Mesendoderm (in vitro differentiated cells): Measurements from ENCODE around the gene FAM170B.

Source experiments
- DNase-seq: peaks from one replicate; pipeline ENCODE4 v3.0.0; 2013
- H2AK5ac ChIP-seq: 2 replicates; pipeline ENCODE4 v1.6.1; 2013; ENCODE audit warnings: low read length, inconsistent platforms
- H2BK120ac ChIP-seq: 2 replicates; pipeline ENCODE4 v1.6.1; 2013; ENCODE audit warnings: low read depth, mild to moderate bottlenecking, low read length, moderate library complexity, mixed read lengths
- H2BK15ac ChIP-seq: replicated peaks from 2 replicates; pipeline ENCODE4 v1.6.1; 2013; ENCODE audit warnings: low read depth, mild to moderate bottlenecking, moderate library complexity
- H2BK5ac ChIP-seq: 2 replicates; pipeline ENCODE4 v1.6.1; 2013; ENCODE audit warnings: low read length, inconsistent platforms
- H3K18ac ChIP-seq: 2 replicates; pipeline ENCODE4 v1.6.1; 2013; ENCODE audit warnings: mild to moderate bottlenecking, low read length, mixed read lengths
- H3K23ac ChIP-seq: one replicate; pipeline ENCODE4 v1.6.1; 2013; ENCODE audit warnings: low read length
- H3K27ac ChIP-seq: 2 replicates; pipeline ENCODE4 v1.5.1; 2013; ENCODE audit warnings: low read depth, mild to moderate bottlenecking, inconsistent platforms, low read length, moderate library complexity
- H3K27me3 ChIP-seq: 2 replicates; pipeline ENCODE4 v1.6.1; 2013; ENCODE audit warnings: low read length, control low read depth, mild to moderate bottlenecking, inconsistent platforms; ENCODE audit not compliant: insufficient read depth, poor library complexity
- H3K36me3 ChIP-seq: 2 replicates; pipeline ENCODE4 v1.6.1; 2013; ENCODE audit warnings: low read length, inconsistent platforms; ENCODE audit not compliant: control insufficient read depth, insufficient read depth
- H3K4ac ChIP-seq: one replicate; pipeline ENCODE4 v1.6.1; 2013; ENCODE audit warnings: low read depth, mild to moderate bottlenecking, low read length, moderate library complexity
- H3K4me1 ChIP-seq: 2 replicates; pipeline ENCODE4 v1.6.1; 2013; ENCODE audit warnings: low read depth, low read length, inconsistent platforms; ENCODE audit not compliant: control insufficient read depth
- H3K4me2 ChIP-seq: 2 replicates; pipeline ENCODE4 v1.6.1; 2013; ENCODE audit warnings: low read length
- H3K4me3 ChIP-seq: 2 replicates; pipeline ENCODE4 v1.5.1; 2013; ENCODE audit warnings: mild to moderate bottlenecking, low read length
- H3K56ac ChIP-seq: one replicate; pipeline ENCODE4 v1.6.1; 2013; ENCODE audit warnings: low read length
- H3K79me1 ChIP-seq: 2 replicates; pipeline ENCODE4 v1.6.1; 2013; ENCODE audit warnings: low read length, inconsistent platforms
- H3K79me2 ChIP-seq: 2 replicates; pipeline ENCODE4 v1.6.1; 2013; ENCODE audit warnings: mild to moderate bottlenecking, low read length; ENCODE audit not compliant: control insufficient read depth, insufficient read depth
- H3K9ac ChIP-seq: 2 replicates; pipeline ENCODE4 v1.6.1; 2013; ENCODE audit warnings: low read length, inconsistent platforms
- H4K5ac ChIP-seq: one replicate; pipeline ENCODE4 v1.6.1; 2013; ENCODE audit warnings: low read length
- H4K8ac ChIP-seq: one replicate; pipeline ENCODE4 v1.6.1; 2013; ENCODE audit warnings: low read depth, mild to moderate bottlenecking, control low read depth, low read length, moderate library complexity
- WGBS: extraction: QIAGEN DNeasy Blood & Tissue Kit; methylation state at CpG from one replicate; pipeline ENCODE4 v1.1.7; 2013; ENCODE audit warnings: low lambda C conversion rate, missing lambda C conversion rate; ENCODE audit not compliant: insufficient coverage; ENCODE audit errors: extremely low coverage; 5-methylcytosine and 5-hydroxymethylcytosine counted together

Gene FAM170B

DNA sequence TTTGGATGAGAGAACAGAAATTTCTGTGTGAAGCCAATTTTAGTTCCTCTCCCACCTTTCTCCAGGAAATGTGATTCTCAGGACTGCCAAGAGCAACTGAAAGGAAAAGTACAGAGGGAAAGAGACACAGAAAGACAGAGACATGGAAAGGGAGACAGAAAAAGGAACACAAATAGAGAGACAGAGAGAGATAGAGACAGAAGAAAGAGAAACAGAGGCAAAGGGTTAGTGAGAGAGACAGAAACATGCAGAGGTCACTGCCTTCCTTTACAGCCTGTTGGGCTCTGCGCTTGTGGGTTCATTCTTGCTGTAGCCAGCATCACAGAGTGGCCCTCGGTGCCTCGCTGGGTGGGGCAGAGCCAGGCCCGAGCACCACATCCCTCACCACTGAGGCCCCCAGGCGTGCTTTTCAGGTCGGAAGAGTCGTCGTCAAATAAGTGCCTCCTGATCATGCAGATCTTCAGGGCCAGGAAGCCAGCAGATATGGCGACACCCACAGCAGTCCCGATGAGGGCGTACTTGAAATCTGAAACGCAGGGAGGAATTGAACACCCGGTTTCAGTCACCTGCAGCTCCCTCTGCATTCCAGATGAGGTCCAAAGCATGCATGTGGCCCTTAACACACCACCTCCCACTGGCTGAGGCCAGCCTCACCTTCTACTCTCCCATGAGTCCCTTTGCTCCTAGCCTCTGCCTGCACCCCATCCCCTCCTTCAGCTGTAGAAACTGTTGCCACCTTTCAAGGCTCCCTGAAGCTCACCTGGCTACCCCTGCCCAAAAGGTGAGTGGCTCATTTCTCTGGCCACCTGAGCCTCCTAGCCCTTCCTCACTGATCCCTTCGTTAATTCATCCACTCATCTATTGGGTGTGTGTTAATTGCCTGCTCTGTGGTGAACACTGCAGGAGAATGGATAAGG lies 32.9 kb upstream of the FAM170B start:
- Histone ChIP-seq H3K4ac (no peak overlapping the region), H3K18ac (no peak overlapping the region), H3K79me1 (no peaks in the 10 kb centered on the region), H3K36me3 (no peaks in the 10 kb centered on the region), H3K9ac (no peak overlapping the region), H2AK5ac (no peak overlapping the region), H3K56ac (no peak overlapping the region), H2BK5ac (no peak overlapping the region), H3K23ac (no peak overlapping the region), H2BK15ac (no peak overlapping the region), H3K27ac (no peak overlapping the region), H2BK120ac (no peak overlapping the region), H4K5ac (no peak overlapping the region), H3K27me3 (no peaks in the 10 kb centered on the region), H4K8ac (no peak overlapping the region), H3K4me2 (no peak overlapping the region), H3K79me2 (no peaks in the 10 kb centered on the region), H3K4me3 (no peak overlapping the region), H3K4me1 (no peaks in the 10 kb centered on the region)
- WGBS: no CpG with 5 or more reads among the region's 14 CpGs
- DNase-seq: no peak

DNA sequence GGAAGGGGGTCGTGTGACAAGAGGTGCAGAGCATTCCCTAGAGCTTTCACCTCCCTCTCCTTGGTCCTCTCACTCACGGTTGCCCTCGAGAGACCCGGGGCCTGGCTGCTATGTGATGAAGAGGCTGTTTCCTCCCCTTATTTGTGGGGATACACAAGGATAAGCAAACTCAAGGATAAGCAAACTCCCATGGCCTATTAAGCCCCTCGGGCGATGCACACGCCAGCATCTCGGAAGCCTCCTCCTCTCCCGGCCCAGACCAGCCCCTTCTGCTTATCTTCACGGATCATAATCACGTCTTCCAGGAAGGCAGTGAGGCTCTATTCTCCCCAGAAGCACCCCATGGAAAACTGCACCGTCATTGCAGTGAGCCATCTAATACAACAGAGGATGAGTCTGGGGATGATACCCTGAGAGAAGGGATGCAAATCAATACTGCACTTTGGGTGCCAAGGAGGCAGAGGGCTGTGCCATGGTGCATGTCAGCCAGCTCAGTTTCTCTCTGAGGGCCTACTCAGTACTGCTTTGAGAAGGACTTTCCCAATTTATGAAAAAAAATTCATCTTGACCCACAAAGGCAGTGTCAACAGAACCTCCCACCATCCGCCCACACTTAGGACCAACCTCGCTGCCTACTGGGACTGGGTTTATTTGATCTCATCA lies 32.1 kb upstream of the FAM170B start:
- Histone ChIP-seq H2BK5ac (no peak overlapping the region), H2BK120ac (no peak overlapping the region), H3K9ac (no peak overlapping the region), H3K27me3 (no peaks in the 10 kb centered on the region), H3K56ac (no peak overlapping the region), H3K27ac (no peak overlapping the region), H2BK15ac (no peak overlapping the region), H2AK5ac (no peak overlapping the region), H4K8ac (no peak overlapping the region), H3K79me1 (no peaks in the 10 kb centered on the region), H3K4me3 (no peak overlapping the region), H3K23ac (no peak overlapping the region), H3K4ac (no peak overlapping the region), H4K5ac (no peak overlapping the region), H3K4me2 (no peak overlapping the region), H3K18ac (no peak overlapping the region), H3K4me1 (no peaks in the 10 kb centered on the region), H3K36me3 (no peaks in the 10 kb centered on the region), H3K79me2 (no peaks in the 10 kb centered on the region)
- peak; percentile 27 for DNase-seq
- no CpG with 5 or more reads among the region's 14 CpGs for WGBS

DNA sequence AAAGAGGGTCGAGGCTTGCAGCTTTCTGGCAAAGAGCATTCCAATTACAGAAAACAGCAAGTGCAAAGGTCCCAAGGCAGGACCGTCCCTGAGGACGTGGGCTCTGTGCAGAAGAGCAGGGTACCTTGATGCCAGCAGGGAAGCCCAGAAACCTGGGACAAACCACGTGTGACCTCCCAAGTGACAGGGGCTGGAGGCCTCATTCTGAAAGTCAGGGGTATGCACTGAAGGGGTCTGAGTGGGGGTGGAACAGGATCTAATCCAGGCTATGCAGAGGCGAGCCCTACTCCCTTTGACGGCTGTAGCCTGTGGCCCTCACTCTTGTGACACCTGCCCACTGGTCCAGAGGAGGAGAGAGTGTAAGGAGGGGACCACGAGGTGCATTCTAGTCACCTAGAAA lies 31.4 kb upstream of the FAM170B start:
- H3K4me1 ChIP-seq: no peaks in the 10 kb centered on the region
- no peak overlapping the region for H3K9ac ChIP-seq
- no peak overlapping the region for H2BK5ac ChIP-seq
- DNase-seq: no peak
- H3K18ac ChIP-seq: no peak overlapping the region
- H3K4me3 ChIP-seq: no peak overlapping the region
- no peaks in the 10 kb centered on the region for H3K27me3 ChIP-seq
- WGBS: no CpG with 5 or more reads among the region's 7 CpGs
- no peaks in the 10 kb centered on the region for H3K79me2 ChIP-seq
- H3K4ac ChIP-seq: no peak overlapping the region
- no peaks in the 10 kb centered on the region for H3K36me3 ChIP-seq
- no peak overlapping the region for H4K8ac ChIP-seq
- H2AK5ac ChIP-seq: no peak overlapping the region
- no peaks in the 10 kb centered on the region for H3K79me1 ChIP-seq
- H4K5ac ChIP-seq: no peak overlapping the region
- no peak overlapping the region for H3K27ac ChIP-seq
- H2BK15ac ChIP-seq: no peak overlapping the region
- H2BK120ac ChIP-seq: no peak overlapping the region
- H3K56ac ChIP-seq: no peak overlapping the region
- H3K23ac ChIP-seq: no peak overlapping the region
- H3K4me2 ChIP-seq: no peak overlapping the region

DNA sequence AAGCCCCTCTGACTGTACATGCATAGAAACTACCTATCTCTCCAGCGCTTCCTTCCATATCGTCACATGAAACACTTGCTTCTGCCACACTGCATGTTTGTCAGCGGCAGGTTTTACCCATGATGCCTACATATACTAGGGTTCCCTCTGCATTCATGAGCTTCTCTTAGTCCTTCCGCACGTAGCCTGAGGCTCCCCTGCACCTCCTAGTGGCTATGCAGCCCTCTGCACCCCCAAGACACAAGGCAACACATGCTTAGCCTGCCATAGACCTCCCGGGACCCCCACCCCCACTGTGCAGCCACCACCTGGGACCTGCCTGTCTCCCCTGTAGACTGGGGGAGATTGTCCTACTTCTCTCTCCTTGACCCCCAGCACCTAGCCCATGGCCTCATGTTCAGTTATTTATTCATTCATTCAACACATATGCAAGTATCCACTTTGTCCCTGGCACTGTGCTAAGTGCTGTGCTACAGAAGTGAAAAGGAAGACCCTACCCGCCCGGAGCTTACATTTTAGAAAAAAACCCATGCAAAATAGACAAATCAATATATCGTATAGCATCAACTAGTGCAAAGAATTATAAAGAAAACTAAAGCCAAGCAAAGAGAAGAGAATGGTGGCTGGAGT lies 30.9 kb upstream of the FAM170B start:
- Histone ChIP-seq H3K79me2 (no peaks in the 10 kb centered on the region), H3K4me1 (no peaks in the 10 kb centered on the region), H2AK5ac (no peak overlapping the region), H4K8ac (no peak overlapping the region), H2BK5ac (no peak overlapping the region), H4K5ac (no peak overlapping the region), H3K27me3 (no peaks in the 10 kb centered on the region), H3K4me3 (no peak overlapping the region), H3K23ac (no peak overlapping the region), H3K56ac (no peak overlapping the region), H3K4ac (no peak overlapping the region), H3K79me1 (no peaks in the 10 kb centered on the region), H3K4me2 (no peak overlapping the region), H2BK120ac (no peak overlapping the region), H3K27ac (no peak overlapping the region), H3K18ac (no peak overlapping the region), H3K36me3 (no peaks in the 10 kb centered on the region), H3K9ac (no peak overlapping the region), H2BK15ac (no peak overlapping the region)
- peak; percentile 78 for DNase-seq
- WGBS: no CpG with 5 or more reads among the region's 9 CpGs

DNA sequence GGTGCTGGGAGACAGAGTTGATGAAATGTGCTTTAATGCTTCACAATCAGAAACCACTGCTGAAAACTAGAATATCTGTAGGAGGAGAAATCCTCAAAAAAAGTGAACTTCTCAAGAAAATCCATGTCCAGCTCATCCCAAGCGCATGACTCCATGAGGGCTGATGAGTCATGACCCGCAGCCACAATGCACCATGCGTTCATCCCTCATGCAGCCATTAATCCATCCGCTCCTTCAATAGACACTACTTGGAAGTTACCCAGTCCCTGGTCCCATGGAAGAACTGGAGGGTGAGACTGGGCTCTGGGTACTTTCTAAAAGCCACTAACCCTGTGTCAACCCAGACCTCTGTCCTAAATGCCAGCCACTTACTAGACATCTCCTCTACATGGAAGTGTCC lies 29.9 kb upstream of the FAM170B start:
- Histone ChIP-seq H2AK5ac (no peak overlapping the region), H4K8ac (no peak overlapping the region), H3K4ac (no peak overlapping the region), H3K56ac (no peak overlapping the region), H4K5ac (no peak overlapping the region), H3K79me2 (no peaks in the 10 kb centered on the region), H3K36me3 (no peaks in the 10 kb centered on the region), H2BK5ac (no peak overlapping the region), H3K23ac (no peak overlapping the region), H2BK15ac (no peak overlapping the region), H2BK120ac (no peak overlapping the region), H3K18ac (no peak overlapping the region), H3K79me1 (no peaks in the 10 kb centered on the region), H3K4me2 (no peak overlapping the region), H3K4me3 (no peak overlapping the region), H3K9ac (no peak overlapping the region), H3K27ac (no peak overlapping the region), H3K27me3 (no peaks in the 10 kb centered on the region), H3K4me1 (no peaks in the 10 kb centered on the region)
- no peak for DNase-seq
- no CpG with 5 or more reads among the region's 4 CpGs for WGBS
